Measurements from ENCODE around the gene PEX14. TPM values are rescaled to one million over a fixed set of nuclear protein-coding genes. Genes with fewer than 3 reads are reported as not detected.

PEX14 gene
- total and polyA plus RNA-seq, 11 donors, result 14.9 to 28.7 (median 20.4) TPM

GRCh38 chr1:10489291-10490055, 14.7 kb downstream of the PEX14 start:
- peaks cover 0 to 11% (median 3%) of the 10 kb centered on the region in 9 donors for H3K36me3 ChIP-seq
- no peak for TF ChIP-seq CTCF (IDR thresholded peaks at IDR 0.05)
- no peaks in the 10 kb centered on the region for H3K27me3 ChIP-seq
- H3K27ac ChIP-seq, result no peak overlapping the region
- no peak for ATAC-seq
- DNase-seq, result no peak
- intact Hi-C loops (cut with DNase I), result loop anchor here in 8 of 10 donors (5.0 to 10.0 kb wide), 5 partner anchors 55 to 455 kb away; partner anchors contain the start of gene CENPS (in 4 of the 8)
- H3K4me1 ChIP-seq, result peaks cover 0 to 15% (median 3%) of the 10 kb centered on the region in 12 donors
- peaks cover 0 to 10% (median 0%) of the 10 kb centered on the region in 12 donors for H3K9me3 ChIP-seq
- WGBS, 4 donors, result 52 to 72% (median 58%) methylated on average over 3 to 4 of the region's 4 CpGs
- no peak overlapping the region for H3K4me3 ChIP-seq

- Histone ChIP-seq H3K27ac (no peak overlapping the region), H3K4me3 (no peak overlapping the region), H3K36me3 (peaks cover 0 to 11% (median 3%) of the 10 kb centered on the region in 9 donors), H3K27me3 (no peaks in the 10 kb centered on the region), H3K4me1 (peaks cover 0 to 24% (median 10%) of the 10 kb centered on the region in 12 donors), H3K9me3 (peaks cover 0 to 10% (median 0%) of the 10 kb centered on the region in 12 donors)
- DNase-seq (no peak), ATAC-seq (no peak)
- intact Hi-C loops (cut with DNase I), result loop anchor here in 8 of 10 donors (5.0 to 10.0 kb wide), 5 partner anchors 56 to 454 kb away; partner anchors contain the start of gene CENPS (in 4 of the 8)
- 74 to 79% (median 76%) methylated on average over 12 of the region's 12 CpGs for WGBS, 4 donors
- no peak for TF ChIP-seq POLR2A (IDR thresholded peaks at IDR 0.05)
Observed at GRCh38 chr1:10490286-10490970, 15.7 kb downstream of the PEX14 start.

DNA sequence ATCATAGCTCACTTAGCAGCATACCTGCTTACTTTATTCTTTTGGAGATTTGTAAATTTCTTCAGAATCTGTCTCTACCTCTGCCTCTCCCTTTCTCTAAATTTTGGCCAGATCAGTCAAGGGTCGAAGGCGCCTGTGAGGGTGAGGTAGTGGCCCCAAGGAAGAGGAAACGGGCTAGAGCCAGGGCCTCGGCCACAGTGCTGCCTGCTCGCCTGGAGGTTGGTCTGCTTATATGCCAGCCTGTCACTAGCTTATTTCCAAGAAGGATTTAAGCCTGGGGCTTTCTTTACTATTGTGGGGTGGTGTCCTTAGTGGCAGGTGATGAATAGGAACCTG, 19.6 kb downstream of the PEX14 start:
- Histone ChIP-seq H3K27ac (no peak overlapping the region), H3K4me3 (peak overlapping the region in 1 of 12 donors; percentile 35), H3K4me1 (peaks cover 0 to 30% (median 18%) of the 10 kb centered on the region in 12 donors), H3K9me3 (no peaks in the 10 kb centered on the region), H3K36me3 (peaks cover 0 to 19% (median 8%) of the 10 kb centered on the region in 9 donors), H3K27me3 (no peaks in the 10 kb centered on the region)
- TF ChIP-seq CTCF (IDR thresholded peaks at IDR 0.05), result no peak
- no peak for TF ChIP-seq POLR2A (IDR thresholded peaks at IDR 0.05)
- DNase-seq, result no peak
- intact Hi-C loops (cut with DNase I), result loop anchor here (1.0 to 10.0 kb wide), 8 partner anchors 60 to 450 kb away; partner anchors contain the start of gene CENPS (in 8 of the 10)
- peak in 1 of 4 donors; percentile 1 for ATAC-seq
- 75 to 88% (median 79%) methylated on average over 5 of the region's 5 CpGs for WGBS, 4 donors

GRCh38 chr1:10494754-10495474, 20.2 kb downstream of the PEX14 start:
- Histone ChIP-seq H3K9me3 (no peaks in the 10 kb centered on the region), H3K36me3 (peaks cover 0 to 14% (median 5%) of the 10 kb centered on the region in 9 donors), H3K27ac (peak overlapping the region in 10 of 12 donors; percentile 33 to 81 (median 58)), H3K4me3 (peak overlapping the region in 9 of 12 donors; percentile 11 to 50 (median 30)), H3K27me3 (no peaks in the 10 kb centered on the region), H3K4me1 (peaks cover 0 to 28% (median 18%) of the 10 kb centered on the region in 12 donors)
- intact Hi-C loops (cut with DNase I), result loop anchor here (1.0 to 10.0 kb wide), 9 partner anchors 60 to 450 kb away; partner anchors contain the start of gene CENPS (in 8 of the 10)
- DNase-seq (peak; percentile 46 to 82 (median 63)), ATAC-seq (peak; percentile 87 to 89 (median 88))
- peak; percentile 76 to 91 (median 87) for TF ChIP-seq CTCF (IDR thresholded peaks at IDR 0.05)
- TF ChIP-seq POLR2A (IDR thresholded peaks at IDR 0.05), result no peak
- 6 to 10% (median 7%) methylated on average over 15 of the region's 15 CpGs for WGBS, 4 donors

Measured in heart left ventricle (tissue), 16 donors.